GM12878 (cell line): Measurements from ENCODE around the gene ARL11.

ENCODE experiments used
- CEBPB ChIP-seq, 2 experiments: fragments of 150-350 bp in 1 of 2; IDR thresholded peaks; 2 replicates each; pipeline ENCODE4 v1.6.1; 2012 to 2014; ENCODE audit warnings: low read depth in 2 of 2, low read length in 2 of 2, borderline replicate concordance in 1 of 2, inconsistent platforms in 1 of 2
- MXI1 ChIP-seq: fragments of 150-350 bp; IDR thresholded peaks from 2 replicates; pipeline ENCODE4 v1.6.1; 2011; ENCODE audit warnings: low read depth, mild to moderate bottlenecking, inconsistent platforms, low read length, improper control_type of control experiment
- POLR2A ChIP-seq: IDR thresholded peaks from 2 replicates; pipeline ENCODE4 v1.6.1; 2011; ENCODE audit warnings: low read depth, mild to moderate bottlenecking, low read length
- REST ChIP-seq: IDR thresholded peaks from 2 replicates; pipeline ENCODE4 v1.6.1; 2012; ENCODE audit warnings: mild to moderate bottlenecking, low read depth, low read length
- TARDBP ChIP-seq: IDR thresholded peaks from 2 replicates; pipeline ENCODE4 v1.6.1; 2016; ENCODE audit warnings: borderline replicate concordance
- TBL1XR1 ChIP-seq: IDR thresholded peaks from 2 replicates; pipeline ENCODE4 v1.6.1; 2012; ENCODE audit warnings: low read depth, low read length, improper control_type of control experiment
- ZBTB40 ChIP-seq: fragments of 450-650 bp; IDR thresholded peaks from 2 replicates; pipeline ENCODE4 v1.6.1; 2016; ENCODE audit warnings: mild to moderate bottlenecking, moderate library complexity, borderline replicate concordance
- TF ChIP-seq, protein P1 (sequence below), 3 experiments: IDR thresholded peaks in 2 of 3; conservative IDR thresholded peaks in 1 of 3; 2 replicates each; pipeline ENCODE4 v1.5.1; 2011; ENCODE audit warnings: low read depth in 3 of 3, low read length in 3 of 3, mild to moderate bottlenecking in 3 of 3, control low read depth in 2 of 3, moderate library complexity in 2 of 3, inconsistent platforms in 1 of 3, mixed read lengths in 1 of 3; ENCODE audit not compliant: control insufficient read depth in 2 of 3, insufficient read depth in 1 of 3; ENCODE audit errors: extremely low read depth in 1 of 3

DNA sequence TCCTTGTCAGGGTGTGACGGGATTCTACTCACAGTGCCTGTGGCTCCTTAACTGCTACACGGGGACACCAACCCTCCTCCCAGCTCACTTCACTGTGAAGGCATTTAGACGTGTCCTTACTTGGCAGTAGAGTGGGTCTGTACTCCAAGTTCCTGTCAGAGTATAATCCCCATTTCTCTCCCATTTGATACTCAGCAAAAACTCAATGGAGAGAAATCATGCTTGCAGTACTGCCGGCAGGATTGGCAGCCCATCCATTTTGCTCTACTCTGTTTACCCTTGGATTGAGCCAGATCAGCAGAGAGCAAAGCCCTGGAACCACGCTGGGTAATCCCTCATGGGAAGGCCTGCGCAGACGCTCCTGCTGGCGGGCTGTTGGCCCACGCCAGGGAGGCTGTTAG, 28.9 kb downstream of the ARL11 start:
- TF ChIP-seq POLR2A (no peak), TARDBP (no peak), MXI1 (no peak), CEBPB (IDR thresholded peaks at IDR 0.05; ENCODE audit: borderline replicate concordance in 1 of 2, low read depth in 2 of 2, low read length in 2 of 2) (no peak), ZBTB40 (no peak), REST (no peak), TBL1XR1 (no peak)
- TF ChIP-seq, protein P1, sequence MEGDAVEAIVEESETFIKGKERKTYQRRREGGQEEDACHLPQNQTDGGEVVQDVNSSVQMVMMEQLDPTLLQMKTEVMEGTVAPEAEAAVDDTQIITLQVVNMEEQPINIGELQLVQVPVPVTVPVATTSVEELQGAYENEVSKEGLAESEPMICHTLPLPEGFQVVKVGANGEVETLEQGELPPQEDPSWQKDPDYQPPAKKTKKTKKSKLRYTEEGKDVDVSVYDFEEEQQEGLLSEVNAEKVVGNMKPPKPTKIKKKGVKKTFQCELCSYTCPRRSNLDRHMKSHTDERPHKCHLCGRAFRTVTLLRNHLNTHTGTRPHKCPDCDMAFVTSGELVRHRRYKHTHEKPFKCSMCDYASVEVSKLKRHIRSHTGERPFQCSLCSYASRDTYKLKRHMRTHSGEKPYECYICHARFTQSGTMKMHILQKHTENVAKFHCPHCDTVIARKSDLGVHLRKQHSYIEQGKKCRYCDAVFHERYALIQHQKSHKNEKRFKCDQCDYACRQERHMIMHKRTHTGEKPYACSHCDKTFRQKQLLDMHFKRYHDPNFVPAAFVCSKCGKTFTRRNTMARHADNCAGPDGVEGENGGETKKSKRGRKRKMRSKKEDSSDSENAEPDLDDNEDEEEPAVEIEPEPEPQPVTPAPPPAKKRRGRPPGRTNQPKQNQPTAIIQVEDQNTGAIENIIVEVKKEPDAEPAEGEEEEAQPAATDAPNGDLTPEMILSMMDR (IDR thresholded peaks at IDR 0.05 in 2 of 3, conservative IDR thresholded peaks at IDR 0.05 in 1 of 3; ENCODE audit: control insufficient read depth in 2 of 3, extremely low read depth in 1 of 3, insufficient read depth in 1 of 3, low read depth in 3 of 3, low read length in 3 of 3): no peak
